HUES64 (cell line): Measurements from ENCODE around the gene ACTL7B.

Source experiments
- H3K27ac ChIP-seq: 2 replicates; pipeline ENCODE4 v1.7.0; 2013; ENCODE audit warnings: low read depth, low read length, inconsistent platforms
- H3K27me3 ChIP-seq: 2 replicates; pipeline ENCODE4 v1.6.1; 2013; ENCODE audit warnings: mild to moderate bottlenecking, low read length; ENCODE audit not compliant: insufficient read depth
- H3K36me3 ChIP-seq: 2 replicates; pipeline ENCODE4 v1.6.1; 2013; ENCODE audit warnings: mild to moderate bottlenecking, low read length; ENCODE audit not compliant: insufficient read depth
- H3K4me1 ChIP-seq: 2 replicates; pipeline ENCODE4 v1.6.1; 2013; ENCODE audit warnings: mild to moderate bottlenecking, low read length, moderate library complexity; ENCODE audit not compliant: insufficient read depth
- H3K4me3 ChIP-seq: 2 replicates; pipeline ENCODE4 v1.5.1; 2013; ENCODE audit warnings: mild to moderate bottlenecking, low read length, moderate library complexity
- H3K9ac ChIP-seq: 2 replicates; pipeline ENCODE4 v1.6.1; 2013; ENCODE audit warnings: mild to moderate bottlenecking, low read depth, low read length
- H3K9me3 ChIP-seq: 2 replicates; pipeline ENCODE4 v1.6.1; 2013; ENCODE audit warnings: low read depth, low read length; ENCODE audit not compliant: insufficient read depth
- WGBS: fragments of 150-250, 120-280 bp; methylation state at CpG from one replicate; pipeline ENCODE4 v1.1.7; 2013; ENCODE audit warnings: missing lambda C conversion rate; 5-methylcytosine and 5-hydroxymethylcytosine counted together

The ACTL7B gene

GRCh38 chr9:108816037-108816436, 39.7 kb downstream of the ACTL7B start:
- peaks cover 22% of the 10 kb centered on the region for H3K4me1 ChIP-seq
- H3K27me3 ChIP-seq: no peaks in the 10 kb centered on the region
- no peak overlapping the region for H3K27ac ChIP-seq
- H3K4me3 ChIP-seq: no peak overlapping the region
- H3K36me3 ChIP-seq: no peaks in the 10 kb centered on the region
- H3K9ac ChIP-seq: no peak overlapping the region
- H3K9me3 ChIP-seq: no peaks in the 10 kb centered on the region
- 75% methylated on average over 10 of the region's 10 CpGs for WGBS

GRCh38 chr9:108815156-108815555, 40.6 kb downstream of the ACTL7B start:
- no peak overlapping the region for H3K4me3 ChIP-seq
- WGBS: 89% methylated on average over 3 of the region's 3 CpGs
- H3K9me3 ChIP-seq: no peaks in the 10 kb centered on the region
- no peaks in the 10 kb centered on the region for H3K36me3 ChIP-seq
- no peaks in the 10 kb centered on the region for H3K27me3 ChIP-seq
- H3K4me1 ChIP-seq: peaks cover 22% of the 10 kb centered on the region
- H3K27ac ChIP-seq: no peak overlapping the region
- H3K9ac ChIP-seq: no peak overlapping the region

- Histone ChIP-seq H3K4me3 (no peak overlapping the region), H3K4me1 (peaks cover 22% of the 10 kb centered on the region), H3K27ac (no peak overlapping the region), H3K27me3 (no peaks in the 10 kb centered on the region), H3K36me3 (no peaks in the 10 kb centered on the region), H3K9ac (no peak overlapping the region), H3K9me3 (no peaks in the 10 kb centered on the region)
- WGBS: 84% methylated on average over 2 of the region's 2 CpGs
Measured at GRCh38 chr9:108813951-108814601, 41.7 kb downstream of the ACTL7B start.

GRCh38 chr9:108812396-108813025, 43.3 kb downstream of the ACTL7B start:
- peaks cover 22% of the 10 kb centered on the region for H3K4me1 ChIP-seq
- no peak overlapping the region for H3K27ac ChIP-seq
- no peaks in the 10 kb centered on the region for H3K9me3 ChIP-seq
- H3K4me3 ChIP-seq: no peak overlapping the region
- H3K9ac ChIP-seq: no peak overlapping the region
- H3K27me3 ChIP-seq: no peaks in the 10 kb centered on the region
- WGBS: 89% methylated on average over 8 of the region's 8 CpGs
- H3K36me3 ChIP-seq: no peaks in the 10 kb centered on the region

- H3K4me3 ChIP-seq: no peak overlapping the region
- no peaks in the 10 kb centered on the region for H3K9me3 ChIP-seq
- no peaks in the 10 kb centered on the region for H3K36me3 ChIP-seq
- H3K9ac ChIP-seq: no peak overlapping the region
- no peaks in the 10 kb centered on the region for H3K27me3 ChIP-seq
- no CpG with 5 or more reads among the region's 1 CpG for WGBS
- no peak overlapping the region for H3K27ac ChIP-seq
- peaks cover 22% of the 10 kb centered on the region for H3K4me1 ChIP-seq
Measured at GRCh38 chr9:108811944-108812343, 43.8 kb downstream of the ACTL7B start.

- Histone ChIP-seq H3K9me3 (no peaks in the 10 kb centered on the region), H3K27ac (no peak overlapping the region), H3K9ac (no peak overlapping the region), H3K36me3 (no peaks in the 10 kb centered on the region), H3K4me1 (peaks cover 8% of the 10 kb centered on the region), H3K27me3 (no peaks in the 10 kb centered on the region), H3K4me3 (no peak overlapping the region)
- 89% methylated on average over 3 of the region's 3 CpGs for WGBS
Measured at GRCh38 chr9:108809269-108809668, 46.5 kb downstream of the ACTL7B start.
